HG03039 (cell line): Measurements from ENCODE around the gene FLT3.
"Not testable (repeated sequence)": the region's sequence is repeated elsewhere in the genome, so short reads cannot be mapped to it uniquely, and the experiment has no call there.

ENCODE experiments used
- ATAC-seq: cut with Tn5 transposase; IDR thresholded peaks from one replicate; pipeline ENCODE4 v1.9.1; 2021; ENCODE audit warnings: mild to moderate bottlenecking, moderate library complexity; ENCODE audit not compliant: unreplicated experiment

The FLT3 gene

DNA sequence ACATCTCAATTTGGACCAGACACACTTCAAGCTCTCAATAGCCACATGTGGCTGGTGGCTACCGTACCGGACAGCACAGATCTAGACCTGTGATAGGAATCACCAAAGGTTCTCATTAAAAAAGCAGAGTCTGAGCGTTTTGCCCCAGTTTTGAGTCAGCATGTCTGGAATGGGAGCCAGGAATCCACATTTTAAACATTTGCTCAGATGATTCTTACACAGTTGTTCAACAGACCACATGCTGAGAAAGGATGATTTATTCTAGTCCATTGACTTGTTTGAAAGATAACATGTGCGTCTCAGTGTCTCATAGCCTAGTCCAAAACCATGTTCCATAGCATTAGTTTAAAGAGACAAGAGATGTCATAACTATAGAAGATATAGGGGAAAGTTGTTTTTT is 53.4 kb downstream of the FLT3 start:
- no peak for ATAC-seq

- ATAC-seq: no peak
Observed at GRCh38 chr13:28045861-28046260, 54.5 kb downstream of the FLT3 start.

DNA sequence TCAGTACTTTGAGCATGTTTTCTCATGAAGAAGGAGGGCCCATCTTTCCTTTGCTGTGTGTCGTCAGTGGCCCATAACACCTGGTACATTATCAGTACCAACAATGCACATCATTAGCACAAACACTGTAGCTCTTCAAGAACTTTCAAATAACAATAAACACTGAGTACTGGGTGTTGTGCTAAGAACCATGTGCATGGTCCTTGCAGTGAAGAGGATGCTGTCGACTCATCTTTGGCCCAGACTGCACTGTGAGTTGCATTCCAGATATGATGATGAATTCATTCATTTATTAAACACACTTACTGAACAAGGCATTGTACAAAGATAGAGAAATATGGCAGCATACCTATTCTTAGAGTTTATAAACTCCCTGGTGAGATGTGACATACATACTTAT is 55.8 kb downstream of the FLT3 start:
- no peak for ATAC-seq

DNA sequence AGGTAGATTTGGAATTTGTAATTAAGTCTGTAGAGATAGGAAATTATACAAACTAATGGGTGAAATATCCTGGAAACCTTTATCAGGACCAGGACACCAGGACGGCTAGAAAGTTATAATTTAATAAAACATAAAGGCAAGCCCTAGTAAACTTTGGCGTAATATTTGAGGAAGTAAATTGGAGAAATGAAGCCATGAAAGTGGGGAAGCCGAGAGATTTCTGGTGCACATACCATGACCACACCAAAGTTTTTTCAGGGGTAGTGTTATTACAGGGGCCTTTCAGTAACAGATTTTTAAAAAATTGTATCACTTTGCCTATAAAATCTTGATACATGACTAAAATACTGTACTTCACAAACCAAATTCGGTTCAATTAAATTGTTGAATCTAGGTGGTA is 57.2 kb downstream of the FLT3 start:
- ATAC-seq: no peak

DNA sequence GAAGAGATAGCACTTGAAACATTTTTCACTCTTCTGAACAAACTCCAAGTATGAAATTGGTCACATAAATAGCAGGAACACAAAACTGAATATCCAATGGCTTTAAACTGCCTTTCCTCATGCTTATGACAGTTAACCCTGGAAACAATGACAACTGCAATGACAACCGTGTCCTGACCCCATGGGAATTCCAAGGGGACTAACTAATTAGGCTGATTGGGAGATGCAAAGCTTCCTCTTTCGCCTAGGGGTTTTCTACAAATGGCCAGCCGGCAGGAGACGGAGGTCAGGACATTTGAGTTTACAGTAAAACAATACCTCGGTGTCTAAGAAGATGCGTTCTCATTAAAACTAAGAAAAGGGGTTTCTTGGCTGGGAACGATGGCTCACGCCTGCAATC is 58.9 kb downstream of the FLT3 start:
- ATAC-seq: no peak

GRCh38 chr13:28041031-28041461 is 59.3 kb downstream of the FLT3 start:
- ATAC-seq: no peak

- ATAC-seq: no peak
Observed at GRCh38 chr13:28037399-28037798, 63.0 kb downstream of the FLT3 start.

DNA sequence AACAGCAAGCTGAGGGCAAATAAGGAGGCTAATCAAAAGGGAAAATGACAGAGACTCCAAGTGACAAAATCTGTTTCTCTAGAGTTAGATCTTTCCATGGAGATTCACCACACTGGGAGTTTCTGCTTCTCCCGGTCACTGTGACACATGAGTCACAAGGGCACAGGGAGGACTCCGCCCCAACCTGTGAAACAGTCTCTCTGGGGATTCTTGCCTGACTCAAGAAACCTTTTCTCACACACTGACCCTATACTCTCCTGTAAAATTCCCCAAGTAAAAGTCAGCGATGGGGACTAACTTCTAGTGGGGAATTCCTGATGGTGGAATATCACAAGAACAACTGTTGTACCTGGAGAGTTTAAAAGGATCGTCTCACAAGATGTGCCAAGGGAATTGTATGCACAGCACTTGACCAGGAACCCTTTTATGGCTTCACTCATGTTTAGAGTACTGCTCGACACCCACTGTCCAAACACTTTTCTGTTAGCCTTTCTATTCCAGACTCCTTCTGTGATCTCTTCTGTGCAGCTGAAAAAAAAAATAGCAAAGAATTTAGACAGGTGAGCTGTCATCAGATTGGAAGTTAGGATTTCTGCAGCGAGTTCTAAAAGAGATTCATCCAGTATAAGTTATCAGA is 65.1 kb downstream of the FLT3 start:
- peak; percentile 45 for ATAC-seq

- no peak for ATAC-seq
Observed at GRCh38 chr13:28033894-28034655, 66.3 kb downstream of the FLT3 start.

GRCh38 chr13:28032438-28032837 is 67.9 kb downstream of the FLT3 start:
- ATAC-seq: not testable (repeated sequence)

DNA sequence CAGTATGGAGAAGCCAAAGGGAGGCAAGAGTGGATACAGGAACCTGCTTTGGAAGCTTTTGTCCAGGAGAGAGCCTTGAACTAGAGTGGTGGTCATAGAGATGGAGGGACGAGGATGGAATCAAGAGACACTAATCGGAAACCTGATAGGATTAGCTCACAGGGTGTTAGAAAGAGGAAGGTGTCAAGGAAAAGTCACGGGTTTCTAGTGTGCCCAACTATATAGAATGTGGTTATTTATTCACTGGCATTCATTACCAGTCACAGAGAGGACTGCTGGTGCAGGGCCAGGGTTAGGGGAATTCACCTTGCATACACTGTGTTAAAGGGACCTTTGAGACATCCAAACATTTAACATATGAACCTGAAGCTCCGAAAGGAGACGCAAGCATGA is 68.5 kb downstream of the FLT3 start:
- ATAC-seq: no peak

GRCh38 chr13:28031220-28031895 is 69.0 kb downstream of the FLT3 start:
- no peak for ATAC-seq

DNA sequence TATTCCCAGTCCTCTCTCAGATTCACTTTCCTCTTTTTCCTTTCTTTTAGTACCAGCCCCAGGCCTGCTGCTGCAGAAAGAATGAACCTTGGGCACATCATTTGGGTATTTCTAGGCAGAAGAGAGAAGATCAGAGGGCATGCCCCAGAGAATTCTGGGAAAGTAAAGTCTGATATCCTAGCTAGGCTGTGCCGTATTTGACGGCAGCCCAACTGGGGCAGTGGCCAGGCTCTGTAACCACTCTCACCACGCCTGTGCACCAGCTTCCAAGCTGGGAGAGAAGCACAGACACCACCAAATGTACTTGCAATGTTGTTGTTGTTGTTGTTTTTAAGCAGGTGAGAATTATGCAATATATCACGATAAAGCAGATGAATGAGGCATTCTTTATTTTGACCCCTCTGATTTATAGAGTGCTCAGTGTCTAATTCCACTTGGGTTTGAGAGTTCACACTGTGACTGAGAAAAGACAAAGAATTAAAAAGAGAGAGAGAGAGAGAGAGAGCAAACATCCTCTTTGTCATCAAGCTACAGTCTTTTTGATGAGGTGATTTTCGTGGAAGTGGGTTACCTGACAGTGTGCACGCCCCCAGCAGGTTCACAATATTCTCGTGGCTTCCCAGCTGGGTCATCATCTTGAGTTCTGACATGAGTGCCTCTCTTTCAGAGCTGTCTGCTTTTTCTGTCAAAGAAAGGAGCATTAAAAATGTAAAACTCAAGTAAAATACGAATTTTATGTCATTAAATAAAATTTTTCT is 72.6 kb downstream of the FLT3 start:
- ATAC-seq: no peak

GRCh38 chr13:28027071-28027470 is 73.3 kb downstream of the FLT3 start:
- ATAC-seq: no peak

- ATAC-seq: no peak
Observed at GRCh38 chr13:28026508-28026907, 73.9 kb downstream of the FLT3 start.

- no peak for ATAC-seq
Observed at GRCh38 chr13:28022848-28023518, 77.4 kb downstream of the FLT3 start.

- no peak for ATAC-seq
Observed at GRCh38 chr13:28014301-28014700, 86.1 kb downstream of the FLT3 start.

GRCh38 chr13:28013482-28013881 is 86.9 kb downstream of the FLT3 start:
- no peak for ATAC-seq

GRCh38 chr13:28012896-28013295 is 87.5 kb downstream of the FLT3 start:
- ATAC-seq: peak; percentile 87

GRCh38 chr13:28012383-28012782 is 88.0 kb downstream of the FLT3 start:
- no peak for ATAC-seq

GRCh38 chr13:28010046-28010445 is 90.3 kb downstream of the FLT3 start:
- ATAC-seq: no peak
